GM21825 (cell line): ENCODE results near the gene G3BP1.
"Not testable (repeated sequence)": the region's sequence is repeated elsewhere in the genome, so short reads cannot be mapped to it uniquely, and the experiment has no call there.

Source experiments
- ATAC-seq: cut with Tn5 transposase; IDR thresholded peaks from one replicate; pipeline ENCODE4 v1.9.1; 2021; ENCODE audit warnings: mild to moderate bottlenecking, moderate library complexity; ENCODE audit not compliant: unreplicated experiment

Gene G3BP1

GRCh38 chr5:151751593-151751992 lies 20.2 kb upstream of the G3BP1 start:
- ATAC-seq, result no peak

DNA sequence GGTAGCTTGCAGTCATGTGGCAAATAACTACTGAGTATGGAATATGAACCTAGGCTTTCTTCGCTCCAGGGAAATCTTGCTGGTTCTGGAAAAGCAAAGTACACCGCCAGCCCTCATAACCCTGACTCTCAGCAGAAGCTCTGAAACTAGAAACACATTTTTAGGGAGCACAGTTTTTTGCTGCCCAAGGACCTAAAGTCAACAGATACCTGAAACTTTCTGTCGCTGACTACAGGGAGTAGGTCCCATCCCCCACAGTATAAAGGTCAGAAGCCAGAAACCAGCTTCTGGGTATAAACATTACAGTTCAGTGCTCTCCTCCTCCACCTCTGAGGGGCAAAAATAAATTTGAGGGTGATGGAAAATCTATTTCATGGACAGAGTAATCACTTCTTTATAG lies 16.4 kb upstream of the G3BP1 start:
- ATAC-seq, result no peak

- no peak for ATAC-seq
Measured at GRCh38 chr5:151757233-151758140, 14.3 kb upstream of the G3BP1 start.

DNA sequence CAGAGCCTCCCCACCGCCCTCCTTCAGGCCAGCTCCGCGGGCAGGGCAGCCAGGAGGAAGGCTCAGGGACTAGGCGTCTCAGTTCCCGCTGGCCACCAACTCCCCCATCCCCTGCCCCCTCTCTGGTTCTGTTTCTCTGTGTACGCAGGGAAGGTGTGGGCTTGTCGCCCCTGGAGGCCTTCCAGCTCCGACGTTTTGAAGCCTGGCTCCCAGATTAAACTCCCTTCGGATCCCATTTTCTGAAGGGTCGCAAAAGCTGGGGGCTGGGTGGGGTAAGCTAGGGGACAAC lies 13.7 kb upstream of the G3BP1 start:
- no peak for ATAC-seq

GRCh38 chr5:151758430-151759241 lies 13.1 kb upstream of the G3BP1 start, which contains the start of gene ATOX1:
ATOX1 (minus strand) TSS chr5:151758631; CDS start chr5:151758551, 80 bp downstream.
- ATAC-seq, result peak; percentile 97

DNA sequence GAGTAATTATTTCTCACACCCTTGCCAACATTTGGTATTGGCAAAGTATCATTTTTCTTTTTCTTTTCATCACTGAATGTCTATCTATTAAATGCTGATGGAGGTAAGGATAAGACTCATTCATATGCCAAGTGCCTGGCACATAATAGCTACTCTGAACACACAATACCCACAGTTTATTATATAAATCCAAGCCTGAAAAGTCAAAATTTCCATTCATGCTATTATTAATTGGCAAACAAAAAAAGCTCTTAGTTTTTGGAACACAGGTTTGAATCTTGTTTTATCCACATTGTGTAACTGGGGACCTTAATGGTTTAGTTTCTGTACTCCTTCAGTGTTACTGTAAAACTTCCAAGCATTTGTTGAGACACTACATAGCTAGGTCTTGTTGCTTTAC lies 7.0 kb upstream of the G3BP1 start:
- no peak for ATAC-seq

DNA sequence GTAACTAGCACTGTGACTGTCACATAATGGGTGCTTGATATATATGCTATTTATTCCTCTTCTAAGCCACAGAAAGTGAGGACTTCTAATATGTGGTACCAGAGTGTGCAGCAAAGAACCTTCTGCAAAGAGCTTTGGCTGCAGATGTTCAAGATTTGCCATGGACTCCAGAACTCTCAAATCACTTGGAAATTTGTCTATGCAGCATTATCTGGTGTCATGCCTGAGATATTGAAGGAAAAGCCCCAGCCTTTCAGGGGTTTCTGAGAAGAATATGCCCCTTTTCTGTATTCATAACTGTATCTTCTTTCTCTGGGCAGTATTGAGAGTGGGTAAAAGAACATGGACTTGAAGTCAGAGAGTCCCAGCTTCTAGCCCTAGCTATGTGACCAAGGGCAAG lies 4.8 kb upstream of the G3BP1 start:
- ATAC-seq, result no peak

DNA sequence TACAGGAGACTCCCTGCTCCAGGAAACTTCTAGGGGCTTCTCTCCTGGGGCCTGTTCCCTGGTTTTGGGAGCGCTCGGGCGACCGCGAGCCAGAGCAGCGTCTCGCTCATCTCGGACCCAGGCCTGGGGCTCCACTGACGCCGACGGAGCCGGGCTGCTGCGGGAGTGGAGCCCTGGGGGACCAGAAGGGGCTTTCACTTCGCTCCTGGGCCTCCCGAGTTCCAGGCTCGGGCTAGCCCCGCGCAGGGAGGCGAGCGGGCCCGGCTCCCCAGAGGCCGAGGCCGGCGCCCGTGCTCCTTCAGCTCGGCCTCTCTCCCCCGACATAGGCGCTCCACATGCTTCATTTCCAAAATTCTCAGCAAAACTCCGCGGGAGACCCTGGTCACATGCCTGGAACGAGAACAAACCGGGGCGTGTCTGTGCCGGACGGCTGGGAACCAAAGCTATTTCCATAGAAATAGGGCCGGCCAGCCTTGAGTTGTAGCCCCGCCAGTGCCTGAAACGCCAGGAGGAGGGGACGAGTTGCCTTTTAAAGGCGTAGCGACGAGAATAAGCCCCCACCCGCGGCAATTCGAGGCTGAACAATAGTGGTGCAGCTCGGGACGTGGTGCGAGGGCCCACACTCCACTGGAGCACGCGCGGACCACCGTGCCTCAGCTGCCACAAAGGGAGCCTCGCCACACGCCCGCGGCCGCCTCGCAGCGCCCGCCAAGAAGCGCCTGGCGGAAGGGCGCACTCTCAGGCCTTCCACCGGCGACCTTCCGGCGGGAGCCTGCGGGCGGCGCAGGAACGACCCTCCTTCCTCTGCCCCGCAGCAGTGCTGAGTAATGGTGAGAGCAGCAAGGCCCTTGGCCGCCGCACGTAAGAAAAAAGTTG lies 1.1 kb upstream of the G3BP1 start:
- peak; percentile 28 for ATAC-seq

DNA sequence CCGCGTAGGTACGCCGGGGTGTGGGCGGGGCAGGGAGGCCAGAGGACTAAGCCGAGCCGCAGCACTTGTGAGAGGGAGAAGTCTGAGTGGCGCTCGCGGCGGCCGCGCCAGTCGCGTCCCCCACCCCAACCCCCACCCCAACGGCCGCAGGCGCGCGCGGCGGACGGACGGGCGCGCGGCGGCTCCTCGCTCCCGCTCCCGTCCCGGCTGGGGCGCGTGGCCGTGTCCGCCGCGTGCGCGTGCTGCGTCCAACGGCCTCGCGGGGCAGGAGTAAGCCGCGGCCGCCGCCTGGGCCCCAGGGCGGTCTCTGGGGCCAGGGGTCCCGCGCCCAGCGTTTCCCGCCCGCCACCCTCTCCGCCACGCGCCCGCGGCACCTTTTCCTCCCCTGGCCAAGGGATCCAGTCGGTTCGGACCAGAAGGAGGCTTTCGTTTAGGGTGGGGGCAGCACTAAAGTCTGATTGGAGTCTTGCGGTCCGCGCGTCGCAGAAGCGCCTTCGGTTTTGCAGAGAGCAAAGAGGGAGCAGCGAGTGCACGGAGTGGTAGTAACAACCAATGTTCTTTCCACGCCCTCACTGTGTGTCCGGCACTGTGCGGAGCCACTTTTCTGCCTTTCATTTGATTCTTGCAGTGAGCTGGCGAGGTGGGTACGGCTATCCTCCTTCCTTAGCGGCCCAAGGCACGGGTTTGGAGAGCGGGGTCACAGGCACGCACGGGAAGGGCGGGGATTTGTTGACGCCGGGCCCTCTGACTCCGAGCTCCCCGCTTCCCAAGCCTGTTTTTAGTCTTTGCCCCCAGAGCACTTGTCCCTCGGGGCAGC lies 483 bp downstream of the G3BP1 start:
- no peak for ATAC-seq

DNA sequence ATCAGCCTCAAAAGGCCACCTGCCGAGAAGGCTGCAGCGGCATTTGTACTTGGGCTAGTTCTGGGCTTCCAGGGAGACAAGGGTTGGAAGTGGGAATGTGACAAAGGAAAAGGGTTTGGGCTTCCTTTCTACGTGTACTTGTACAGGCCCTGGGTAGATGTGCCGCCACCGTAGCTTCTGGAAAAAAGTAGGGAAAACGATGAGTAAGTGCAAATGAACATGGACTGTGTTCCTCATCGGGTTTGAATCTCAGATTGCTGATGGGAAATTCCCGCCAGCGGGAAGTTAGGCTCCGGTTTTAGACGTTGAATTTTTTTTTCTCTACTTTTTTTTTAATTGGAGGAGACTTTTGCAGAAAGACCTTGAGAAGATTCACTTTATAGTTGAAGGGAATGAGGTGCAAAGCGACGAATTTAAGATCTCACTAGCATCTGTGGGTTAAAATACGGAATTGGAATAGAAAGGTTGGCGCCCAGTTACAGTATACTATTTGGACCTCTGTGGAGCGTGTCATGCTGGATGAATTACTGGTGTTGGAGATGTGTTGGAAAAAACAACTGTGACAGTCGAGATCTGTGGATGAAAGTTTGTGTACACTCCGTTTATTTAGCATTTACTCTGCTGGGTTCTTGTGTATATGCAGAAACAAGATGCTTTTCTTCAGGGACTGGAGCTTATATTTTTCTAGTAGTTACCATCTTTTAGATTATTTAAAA lies 1.2 kb downstream of the G3BP1 start:
- no peak for ATAC-seq

- ATAC-seq, result no peak
Measured at GRCh38 chr5:151773951-151774350, 2.2 kb downstream of the G3BP1 start.

DNA sequence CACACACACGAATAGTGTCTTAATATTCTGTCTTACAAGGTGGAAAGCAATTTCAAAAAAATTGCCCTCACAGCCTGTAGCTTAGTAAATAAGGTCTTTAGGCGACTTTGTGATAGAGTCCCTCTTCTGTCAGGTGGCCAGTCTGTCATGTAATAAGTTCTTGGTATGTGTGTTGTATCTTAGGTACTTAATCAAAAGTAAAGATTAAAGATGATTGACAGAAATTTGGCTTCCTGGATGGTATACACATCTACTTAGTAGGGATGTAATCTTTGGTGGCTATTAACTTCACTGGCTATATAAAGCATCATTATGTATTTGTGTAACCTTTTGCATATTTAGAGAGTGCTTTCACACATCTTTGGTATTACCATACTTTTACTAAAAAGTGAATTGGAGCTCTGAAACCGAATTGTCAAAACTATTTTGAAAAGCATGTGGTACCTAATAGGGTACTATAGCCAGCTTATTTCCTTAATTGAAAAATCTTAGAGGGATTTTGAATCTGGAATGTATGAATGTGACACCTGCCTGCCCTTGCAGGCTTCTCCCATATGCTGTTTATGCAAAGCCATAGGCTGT lies 3.4 kb downstream of the G3BP1 start:
- no peak for ATAC-seq

DNA sequence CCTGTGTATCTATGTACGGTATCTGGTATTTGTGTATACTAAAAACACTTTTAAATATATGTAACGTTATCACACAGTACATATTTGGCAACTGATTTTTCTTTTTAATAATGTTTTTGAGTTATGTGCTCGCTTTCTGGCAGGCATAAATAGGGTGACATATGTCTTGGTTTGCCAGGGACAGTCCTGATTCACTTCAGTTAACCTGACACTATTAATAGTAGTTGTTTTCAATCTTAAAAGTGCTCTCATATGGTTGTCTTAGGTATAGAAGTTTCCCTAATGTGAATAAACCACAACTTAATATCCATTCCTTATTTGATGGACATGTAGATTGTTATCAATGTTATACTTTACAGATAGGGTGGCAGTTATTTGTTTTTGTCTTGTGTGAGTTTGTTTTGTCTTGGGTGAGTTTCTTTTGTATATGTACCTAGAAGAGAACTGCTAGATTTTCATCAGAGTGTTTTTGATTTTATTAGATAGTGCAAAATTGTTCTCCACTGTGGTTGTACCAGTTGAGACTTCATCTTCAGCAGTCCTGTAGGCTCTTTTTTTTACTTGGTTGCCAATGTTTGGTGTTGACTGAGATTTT lies 7.9 kb downstream of the G3BP1 start:
- no peak for ATAC-seq

DNA sequence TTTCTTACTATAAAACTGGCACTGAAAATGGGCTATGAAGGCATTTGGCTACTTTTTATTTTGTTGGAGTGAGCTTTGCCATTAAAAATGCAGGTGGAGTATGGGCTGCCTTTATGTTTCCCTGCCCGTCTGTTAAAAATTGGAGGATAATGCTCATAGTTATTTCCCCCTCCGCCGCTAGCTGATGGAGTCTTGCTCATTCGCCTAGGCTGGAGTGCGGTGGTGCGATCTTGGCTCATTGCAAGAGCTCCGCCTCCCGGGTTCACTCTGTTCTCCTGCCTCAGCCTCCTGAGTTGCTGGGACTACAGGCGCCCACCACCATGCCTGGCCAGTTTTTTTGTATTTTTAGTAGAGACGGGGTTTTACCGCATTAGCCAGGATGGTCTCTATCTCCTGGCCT lies 8.6 kb downstream of the G3BP1 start:
- no peak for ATAC-seq

DNA sequence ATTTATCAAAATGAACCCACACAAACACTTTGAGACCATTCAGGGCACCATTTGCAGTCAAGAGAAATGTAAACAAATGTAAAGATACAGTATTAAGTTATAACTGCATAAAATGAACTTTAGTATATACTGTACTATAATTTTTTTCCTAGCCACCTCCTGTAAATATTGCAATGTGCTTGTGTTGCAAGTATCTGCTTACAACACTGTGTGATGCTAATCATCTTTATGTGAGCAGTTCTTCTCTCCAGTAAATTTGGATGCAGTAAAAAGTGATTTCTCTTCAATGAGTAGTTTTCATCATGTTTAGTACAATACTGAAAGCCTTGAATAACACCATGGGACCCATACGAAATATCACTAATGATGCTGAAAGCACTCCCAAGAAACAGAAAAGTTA lies 9.4 kb downstream of the G3BP1 start:
- ATAC-seq, result no peak

GRCh38 chr5:151783664-151784063 lies 11.9 kb downstream of the G3BP1 start:
- ATAC-seq, result not testable (repeated sequence)

- ATAC-seq, result no peak
Measured at GRCh38 chr5:151784141-151784540, 12.4 kb downstream of the G3BP1 start.

- no peak for ATAC-seq
Measured at GRCh38 chr5:151786468-151786867, 14.7 kb downstream of the G3BP1 start.

DNA sequence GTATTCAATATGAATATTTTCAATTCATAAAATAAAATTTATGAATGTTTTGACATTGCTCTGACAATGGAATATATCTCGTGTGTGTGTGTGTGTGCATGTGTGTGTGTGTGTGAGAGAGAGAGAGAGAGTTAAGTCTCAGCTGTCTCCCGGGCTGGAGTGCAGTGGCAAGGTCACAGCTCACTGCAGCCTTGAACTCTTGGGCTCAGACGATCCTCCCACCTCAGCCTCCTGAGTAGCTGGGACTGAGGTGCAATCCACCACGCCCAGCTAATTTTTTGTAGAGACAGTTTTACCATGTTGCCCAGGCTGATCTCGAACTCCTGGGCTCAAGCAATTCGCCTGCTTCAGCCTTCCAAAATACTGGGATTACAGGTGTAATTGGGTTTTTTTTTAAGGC lies 16.1 kb downstream of the G3BP1 start:
- ATAC-seq, result no peak
